GM12878 (cell line): ENCODE data around the gene SPOCK1.

Source experiments
- CEBPB ChIP-seq, 2 experiments: fragments of 150-350 bp in 1 of 2; IDR thresholded peaks; 2 replicates each; pipeline ENCODE4 v1.6.1; 2012 to 2014; ENCODE audit warnings: low read depth in 2 of 2, low read length in 2 of 2, borderline replicate concordance in 1 of 2, inconsistent platforms in 1 of 2
- CREM ChIP-seq: IDR thresholded peaks from 2 replicates; pipeline ENCODE4 v1.6.1; 2014; ENCODE audit warnings: antibody characterized with exemption, low read depth
- CTCF ChIP-seq, 3 experiments: IDR thresholded peaks in 2 of 3; conservative IDR thresholded peaks in 1 of 3; 2 replicates each; pipeline ENCODE4 v1.5.1; 2011; ENCODE audit warnings: low read depth in 3 of 3, low read length in 3 of 3, mild to moderate bottlenecking in 3 of 3, control low read depth in 2 of 3, moderate library complexity in 2 of 3, inconsistent platforms in 1 of 3, mixed read lengths in 1 of 3; ENCODE audit not compliant: control insufficient read depth in 2 of 3, insufficient read depth in 1 of 3; ENCODE audit errors: extremely low read depth in 1 of 3
- EZH2 ChIP-seq: IDR thresholded peaks from 2 replicates; pipeline ENCODE4 v1.6.1; 2012; ENCODE audit warnings: low read depth, mild to moderate bottlenecking, control low read depth, inconsistent platforms, low read length, borderline replicate concordance; ENCODE audit not compliant: control insufficient read depth
- FOS ChIP-seq: IDR thresholded peaks from 3 replicates; pipeline ENCODE4 v1.6.1; 2011; ENCODE audit warnings: borderline replicate concordance; ENCODE audit not compliant: insufficient read length; ENCODE audit errors: extremely low read depth
- MAX ChIP-seq: IDR thresholded peaks from 2 replicates; pipeline ENCODE4 v1.6.1; 2012; ENCODE audit warnings: low read depth, low read length, improper control_type of control experiment
- MLLT1 ChIP-seq: fragments of 450-650 bp; IDR thresholded peaks from 2 replicates; pipeline ENCODE4 v1.6.1; 2016; ENCODE audit warnings: mild to moderate bottlenecking
- MXI1 ChIP-seq: fragments of 150-350 bp; IDR thresholded peaks from 2 replicates; pipeline ENCODE4 v1.6.1; 2011; ENCODE audit warnings: low read depth, mild to moderate bottlenecking, inconsistent platforms, low read length, improper control_type of control experiment
- POLR2A ChIP-seq: IDR thresholded peaks from 2 replicates; pipeline ENCODE4 v1.6.1; 2011; ENCODE audit warnings: low read depth, mild to moderate bottlenecking, low read length
- POLR2AphosphoS5 ChIP-seq: IDR thresholded peaks from 2 replicates; pipeline ENCODE4 v1.6.1; 2011; ENCODE audit warnings: mild to moderate bottlenecking, low read length, inconsistent platforms
- REST ChIP-seq: IDR thresholded peaks from 2 replicates; pipeline ENCODE4 v1.6.1; 2012; ENCODE audit warnings: mild to moderate bottlenecking, low read depth, low read length

- no peak for TF ChIP-seq CTCF (IDR thresholded peaks at IDR 0.05 in 2 of 3, conservative IDR thresholded peaks at IDR 0.05 in 1 of 3; ENCODE audit: control insufficient read depth in 2 of 3, extremely low read depth in 1 of 3, insufficient read depth in 1 of 3, low read depth in 3 of 3, low read length in 3 of 3)
- no peak for TF ChIP-seq EZH2
- no peak for TF ChIP-seq MXI1
- no peak for TF ChIP-seq FOS
- TF ChIP-seq POLR2AphosphoS5 = no peak
- TF ChIP-seq REST = no peak
- no peak for TF ChIP-seq MAX
- TF ChIP-seq MLLT1 = no peak
- no peak for TF ChIP-seq CREM
- TF ChIP-seq CEBPB (IDR thresholded peaks at IDR 0.05; ENCODE audit: borderline replicate concordance in 1 of 2, low read depth in 2 of 2, low read length in 2 of 2) = no peak
- TF ChIP-seq POLR2A = no peak
Observed at GRCh38 chr5:137051161-137051560, 448.0 kb downstream of the SPOCK1 start.
